Measurements from ENCODE around the gene TTC7B. TPM values are rescaled to one million over a fixed set of nuclear protein-coding genes. Genes with fewer than 3 reads are reported as not detected.

Gene TTC7B
- total and polyA plus RNA-seq, 2 donors (not counting 3 experiments of a cell fraction or from before 2014, with no cell fraction given): 46.8 to 76.5 TPM

- peaks cover 3% of the 10 kb centered on the region for H3K4me1 ChIP-seq (ENCODE audit: control insufficient read depth, extremely low read depth, insufficient read depth, low read length)
- dilution Hi-C loops (cut with MboI; ENCODE audit: extremely low pct_ligation_motif_present, low sequenced_read_pairs) (no loop called here), intact Hi-C loops (cut with micrococcal nuclease) (no loop called here)
- no peaks in the 10 kb centered on the region for H3K9me3 ChIP-seq (replicated peaks; ENCODE audit: control insufficient read depth, insufficient read depth, low read length)
- no peak overlapping the region for H2AFZ ChIP-seq (ENCODE audit: low read depth, low read length)
- CTCF ChIA-PET: no interaction called here
- no peak overlapping the region for H3K27ac ChIP-seq (ENCODE audit: insufficient read depth, low read depth, low read length)
- H4K20me1 ChIP-seq (replicated peaks; ENCODE audit: control insufficient read depth, extremely low read depth, insufficient read depth, low read length): no peaks in the 10 kb centered on the region
- no peaks in the 10 kb centered on the region for H3K9me1 ChIP-seq (replicated peaks; ENCODE audit: control insufficient read depth, extremely low read depth, insufficient read depth, low read length)
- no peak overlapping the region for H3K9ac ChIP-seq (replicated peaks; ENCODE audit: extremely low read depth, insufficient read depth, low read length)
- POLR2A ChIA-PET: interaction anchor here (0.5 kb wide), 1 partner anchor 206 kb away, joined by 4 read pairs; no protein-coding TSS in a partner anchor
- no TSS peak for BruUV-seq (replicated peaks)
- H3K27me3 ChIP-seq (ENCODE audit: control insufficient read depth in 2 of 2, insufficient read depth in 2 of 2, low read length in 2 of 2): no peaks in the 10 kb centered on the region
- TF ChIP-seq, protein P1, sequence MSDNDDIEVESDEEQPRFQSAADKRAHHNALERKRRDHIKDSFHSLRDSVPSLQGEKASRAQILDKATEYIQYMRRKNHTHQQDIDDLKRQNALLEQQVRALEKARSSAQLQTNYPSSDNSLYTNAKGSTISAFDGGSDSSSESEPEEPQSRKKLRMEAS (IDR thresholded peaks at IDR 0.05; ENCODE audit: insufficient read depth, insufficient read length): no peak
- TF ChIP-seq POLR2A (IDR thresholded peaks at IDR 0.05; ENCODE audit: low read depth, low read length) (no peak), POLR2AphosphoS5 (IDR thresholded peaks at IDR 0.05; ENCODE audit: insufficient read depth, low read depth, low read length) (no peak), EZH2 (IDR thresholded peaks at IDR 0.05; ENCODE audit: borderline replicate concordance, low read depth, low read length, severe bottlenecking) (no peak), GATA2 (IDR thresholded peaks at IDR 0.05; ENCODE audit: insufficient read depth, insufficient read length, low read depth, low read length) (no peak), MYC (IDR thresholded peaks at IDR 0.05; ENCODE audit: low read depth, low read length) (no peak), JUN (IDR thresholded peaks at IDR 0.05; ENCODE audit: borderline replicate concordance, insufficient read depth, insufficient read length, low read depth) (no peak), FOS (IDR thresholded peaks at IDR 0.05; ENCODE audit: borderline replicate concordance, insufficient read depth, low read length) (no peak)
- TF ChIP-seq, protein P2, sequence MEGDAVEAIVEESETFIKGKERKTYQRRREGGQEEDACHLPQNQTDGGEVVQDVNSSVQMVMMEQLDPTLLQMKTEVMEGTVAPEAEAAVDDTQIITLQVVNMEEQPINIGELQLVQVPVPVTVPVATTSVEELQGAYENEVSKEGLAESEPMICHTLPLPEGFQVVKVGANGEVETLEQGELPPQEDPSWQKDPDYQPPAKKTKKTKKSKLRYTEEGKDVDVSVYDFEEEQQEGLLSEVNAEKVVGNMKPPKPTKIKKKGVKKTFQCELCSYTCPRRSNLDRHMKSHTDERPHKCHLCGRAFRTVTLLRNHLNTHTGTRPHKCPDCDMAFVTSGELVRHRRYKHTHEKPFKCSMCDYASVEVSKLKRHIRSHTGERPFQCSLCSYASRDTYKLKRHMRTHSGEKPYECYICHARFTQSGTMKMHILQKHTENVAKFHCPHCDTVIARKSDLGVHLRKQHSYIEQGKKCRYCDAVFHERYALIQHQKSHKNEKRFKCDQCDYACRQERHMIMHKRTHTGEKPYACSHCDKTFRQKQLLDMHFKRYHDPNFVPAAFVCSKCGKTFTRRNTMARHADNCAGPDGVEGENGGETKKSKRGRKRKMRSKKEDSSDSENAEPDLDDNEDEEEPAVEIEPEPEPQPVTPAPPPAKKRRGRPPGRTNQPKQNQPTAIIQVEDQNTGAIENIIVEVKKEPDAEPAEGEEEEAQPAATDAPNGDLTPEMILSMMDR (IDR thresholded peaks at IDR 0.05; ENCODE audit: extremely low read depth in 1 of 2, insufficient read depth in 1 of 2, low read depth in 1 of 2, low read length in 2 of 2): no peak
- H3K79me2 ChIP-seq (ENCODE audit: control insufficient read depth, insufficient read depth, low read length): no peaks in the 10 kb centered on the region
- DNase-seq (ENCODE audit: low read depth, low spot score) (no peak), FAIRE-seq (no peak)
- no peaks in the 10 kb centered on the region for H3K36me3 ChIP-seq (ENCODE audit: control insufficient read depth in 2 of 2, extremely low read depth in 1 of 2, insufficient read depth in 2 of 2, low read length in 2 of 2)
- no peak overlapping the region for H3K4me2 ChIP-seq (ENCODE audit: insufficient read depth, low read length)
- H3K4me3 ChIP-seq (replicated peaks in 1 of 3; ENCODE audit: insufficient read depth in 1 of 3, low read depth in 1 of 3, low read length in 3 of 3): no peak overlapping the region
Measured at GRCh38 chr14:90603841-90604240, 212.4 kb downstream of the TTC7B start.

Measured in endothelial cell of umbilical vein (primary cell).